Gastrocnemius medialis (tissue), 4 donors: ENCODE measurements around the gene ARHGEF18.

Experiments
- CTCF ChIP-seq, 5 experiments: fragments of 450-650 bp in 3 of 5; fragments of 200-600 bp in 2 of 5; sonication (generic) in 2 of 5; IDR thresholded peaks in 4 of 5; conservative IDR thresholded peaks in 1 of 5; 1 replicate in 4 of 5; 2 replicates in 1 of 5; pipeline ENCODE4 v1.5.1; 2016 to 2019; ENCODE audit warnings: antibody characterized with exemption in 5 of 5, mild to moderate bottlenecking in 3 of 5, moderate library complexity in 3 of 5
- POLR2A ChIP-seq, 2 donors: fragments of 450-650 bp; IDR thresholded peaks; one replicate each; pipeline ENCODE4 v1.6.1; 2017; ENCODE audit warnings: antibody characterized with exemption in 2 of 2, mild to moderate bottlenecking in 2 of 2, moderate library complexity in 2 of 2

- TF ChIP-seq POLR2A (IDR thresholded peaks at IDR 0.05) (no peak), CTCF (IDR thresholded peaks at IDR 0.05 in 4 of 5, conservative IDR thresholded peaks at IDR 0.05 in 1 of 5) (no peak)
Measured at GRCh38 chr19:7342143-7342542, 6.6 kb upstream of the ARHGEF18 start.
